HG02759 (cell line): ENCODE data around the gene SMC3.
A peak's percentile ranks its signal among the peaks of the same experiment; 100 is the strongest.
"Not testable (repeated sequence)": the region's sequence is repeated elsewhere in the genome, so short reads cannot be mapped to it uniquely, and the experiment has no call there.

Experiments
- ATAC-seq: cut with Tn5 transposase; IDR thresholded peaks from one replicate; pipeline ENCODE4 v1.9.1; 2021; ENCODE audit warnings: mild to moderate bottlenecking, moderate library complexity; ENCODE audit not compliant: unreplicated experiment

Gene SMC3

GRCh38 chr10:110576220-110576619, 8.7 kb downstream of the SMC3 start:
- no peak for ATAC-seq

GRCh38 chr10:110577056-110577455, 9.6 kb downstream of the SMC3 start:
- no peak for ATAC-seq

- ATAC-seq = no peak
Measured at GRCh38 chr10:110584006-110584405, 16.5 kb downstream of the SMC3 start.

- ATAC-seq = no peak
Measured at GRCh38 chr10:110591760-110592159, 24.3 kb downstream of the SMC3 start.

- no peak for ATAC-seq
Measured at GRCh38 chr10:110597476-110597875, 30.0 kb downstream of the SMC3 start.

GRCh38 chr10:110600487-110601101, 33.1 kb downstream of the SMC3 start:
- peak; percentile 62 for ATAC-seq

- ATAC-seq = no peak
Measured at GRCh38 chr10:110601581-110601980, 34.1 kb downstream of the SMC3 start.

GRCh38 chr10:110608087-110608486, 40.6 kb downstream of the SMC3 start:
- ATAC-seq = no peak

- ATAC-seq = no peak
Measured at GRCh38 chr10:110609605-110610004, 42.1 kb downstream of the SMC3 start.

- no peak for ATAC-seq
Measured at GRCh38 chr10:110610308-110610774, 42.8 kb downstream of the SMC3 start.

GRCh38 chr10:110610781-110611180, 43.3 kb downstream of the SMC3 start:
- not testable (repeated sequence) for ATAC-seq

GRCh38 chr10:110612087-110612486, 44.6 kb downstream of the SMC3 start:
- no peak for ATAC-seq

GRCh38 chr10:110612629-110613028, 45.1 kb downstream of the SMC3 start:
- ATAC-seq = no peak

GRCh38 chr10:110613341-110613995, 46.0 kb downstream of the SMC3 start:
- ATAC-seq = peak; percentile 33

- peak; percentile 53 for ATAC-seq
Measured at GRCh38 chr10:110613996-110614495, 46.6 kb downstream of the SMC3 start.

- no peak for ATAC-seq
Measured at GRCh38 chr10:110615057-110615747, 47.7 kb downstream of the SMC3 start.

GRCh38 chr10:110616493-110617033, 49.1 kb downstream of the SMC3 start:
- ATAC-seq = no peak

GRCh38 chr10:110617425-110618229, 50.1 kb downstream of the SMC3 start:
- ATAC-seq = no peak

GRCh38 chr10:110618230-110618610, 50.7 kb downstream of the SMC3 start:
- no peak for ATAC-seq

- ATAC-seq = no peak
Measured at GRCh38 chr10:110619514-110620397, 52.3 kb downstream of the SMC3 start.
